ENCODE results near the gene DDX20.
"Not testable (repeated sequence)": the region's sequence is repeated elsewhere in the genome, so short reads cannot be mapped to it uniquely, and the experiment has no call there.

The DDX20 gene

GRCh38 chr1:111739925-111740765 is 15.6 kb upstream of the DDX20 start:
- no peak overlapping the region for H4K5ac ChIP-seq (ENCODE audit: low read length)
- peak overlapping the region; percentile 87 for H3K56ac ChIP-seq (ENCODE audit: low read length)
- H3K18ac ChIP-seq (ENCODE audit: low read length) = no peak overlapping the region
- no CpG with 5 or more reads among the region's 63 CpGs for WGBS (ENCODE audit: extremely low coverage, insufficient coverage, low lambda C conversion rate)
- H3K27ac ChIP-seq (ENCODE audit: low read depth, low read length) = peak overlapping the region; percentile 75
- H2AK5ac ChIP-seq (ENCODE audit: low read length) = no peak overlapping the region
- peak; percentile 93 for DNase-seq
- H3K23ac ChIP-seq (ENCODE audit: low read length) = no peak overlapping the region
- peak overlapping the region; percentile 38 for H3K4me3 ChIP-seq (ENCODE audit: low read length)
- H3K36me3 ChIP-seq (ENCODE audit: control insufficient read depth, insufficient read depth, low read length) = no peaks in the 10 kb centered on the region
- H3K79me1 ChIP-seq (ENCODE audit: low read length) = peaks cover 2% of the 10 kb centered on the region
- peaks cover 10% of the 10 kb centered on the region for H3K4me1 ChIP-seq (ENCODE audit: control insufficient read depth, low read depth, low read length)
- H2BK15ac ChIP-seq (replicated peaks; ENCODE audit: low read depth) = no peak overlapping the region
- H3K27me3 ChIP-seq (ENCODE audit: insufficient read depth, low read length, poor library complexity) = no peaks in the 10 kb centered on the region
- H3K4me2 ChIP-seq (ENCODE audit: low read length) = peak overlapping the region; percentile 94
- peak overlapping the region; percentile 69 for H3K9ac ChIP-seq (ENCODE audit: low read length)
- H2BK120ac ChIP-seq (ENCODE audit: low read depth, low read length) = no peak overlapping the region
- H3K4ac ChIP-seq (ENCODE audit: low read depth, low read length) = no peak overlapping the region
- no peak overlapping the region for H4K8ac ChIP-seq (ENCODE audit: low read depth, low read length)
- H2BK5ac ChIP-seq (ENCODE audit: low read length) = no peak overlapping the region
- H3K79me2 ChIP-seq (ENCODE audit: control insufficient read depth, insufficient read depth, low read length) = no peaks in the 10 kb centered on the region

GRCh38 chr1:111742292-111742691 is 13.4 kb upstream of the DDX20 start:
- not testable (repeated sequence) for H3K27me3 ChIP-seq (ENCODE audit: insufficient read depth, low read length, poor library complexity); H3K56ac ChIP-seq (ENCODE audit: low read length); H2BK5ac ChIP-seq (ENCODE audit: low read length); H2BK15ac ChIP-seq (replicated peaks; ENCODE audit: low read depth); DNase-seq; H3K23ac ChIP-seq (ENCODE audit: low read length); H3K4ac ChIP-seq (ENCODE audit: low read depth, low read length); H2AK5ac ChIP-seq (ENCODE audit: low read length); H3K4me2 ChIP-seq (ENCODE audit: low read length); H3K9ac ChIP-seq (ENCODE audit: low read length); H2BK120ac ChIP-seq (ENCODE audit: low read depth, low read length); H4K8ac ChIP-seq (ENCODE audit: low read depth, low read length); H3K4me1 ChIP-seq (ENCODE audit: control insufficient read depth, low read depth, low read length); H4K5ac ChIP-seq (ENCODE audit: low read length); H3K79me1 ChIP-seq (ENCODE audit: low read length); H3K4me3 ChIP-seq (ENCODE audit: low read length); H3K18ac ChIP-seq (ENCODE audit: low read length); H3K27ac ChIP-seq (ENCODE audit: low read depth, low read length); H3K79me2 ChIP-seq (ENCODE audit: control insufficient read depth, insufficient read depth, low read length); H3K36me3 ChIP-seq (ENCODE audit: control insufficient read depth, insufficient read depth, low read length)
- no CpG with 5 or more reads among the region's 14 CpGs for WGBS (ENCODE audit: extremely low coverage, insufficient coverage, low lambda C conversion rate)

- Histone ChIP-seq H4K5ac (ENCODE audit: low read length) (no peak overlapping the region), H3K18ac (ENCODE audit: low read length) (no peak overlapping the region), H3K23ac (ENCODE audit: low read length) (no peak overlapping the region), H3K27ac (ENCODE audit: low read depth, low read length) (no peak overlapping the region), H3K9ac (ENCODE audit: low read length) (no peak overlapping the region), H2BK5ac (ENCODE audit: low read length) (no peak overlapping the region), H3K4me3 (ENCODE audit: low read length) (no peak overlapping the region), H3K79me2 (ENCODE audit: control insufficient read depth, insufficient read depth, low read length) (no peaks in the 10 kb centered on the region), H3K4me1 (ENCODE audit: control insufficient read depth, low read depth, low read length) (peaks cover under 1% of the 10 kb centered on the region), H3K36me3 (ENCODE audit: control insufficient read depth, insufficient read depth, low read length) (no peaks in the 10 kb centered on the region), H3K4ac (ENCODE audit: low read depth, low read length) (no peak overlapping the region), H3K27me3 (ENCODE audit: insufficient read depth, low read length, poor library complexity) (no peaks in the 10 kb centered on the region), H2AK5ac (ENCODE audit: low read length) (no peak overlapping the region), H3K79me1 (ENCODE audit: low read length) (no peaks in the 10 kb centered on the region), H4K8ac (ENCODE audit: low read depth, low read length) (no peak overlapping the region), H2BK120ac (ENCODE audit: low read depth, low read length) (no peak overlapping the region), H2BK15ac (replicated peaks; ENCODE audit: low read depth) (no peak overlapping the region), H3K4me2 (ENCODE audit: low read length) (no peak overlapping the region), H3K56ac (ENCODE audit: low read length) (no peak overlapping the region)
- DNase-seq = peak; percentile 31
- no CpG with 5 or more reads among the region's 5 CpGs for WGBS (ENCODE audit: extremely low coverage, insufficient coverage, low lambda C conversion rate)
Observed at GRCh38 chr1:111742938-111743549, 12.7 kb upstream of the DDX20 start.

DNA sequence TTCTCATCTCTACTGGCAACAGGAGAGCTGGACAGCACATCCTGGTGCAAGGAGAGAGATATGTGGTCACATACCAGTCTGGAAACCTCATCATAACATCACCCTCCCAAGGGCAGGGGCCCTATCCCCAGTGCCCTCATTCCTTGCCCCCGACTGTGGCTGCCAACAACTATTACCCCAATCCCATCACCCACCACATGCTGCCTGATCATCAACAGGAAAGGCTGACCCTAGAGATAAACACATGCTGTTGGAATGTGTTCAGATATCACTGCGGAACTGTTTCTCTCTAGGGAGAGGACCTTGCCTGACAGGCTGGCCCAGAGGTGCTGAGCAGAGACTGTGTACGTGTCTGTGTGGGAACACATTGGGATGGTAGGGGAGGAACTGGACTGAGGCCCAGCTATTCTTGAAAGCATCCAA is 12.0 kb upstream of the DDX20 start:
- Histone ChIP-seq H3K36me3 (ENCODE audit: control insufficient read depth, insufficient read depth, low read length) (no peaks in the 10 kb centered on the region), H2BK120ac (ENCODE audit: low read depth, low read length) (no peak overlapping the region), H3K27me3 (ENCODE audit: insufficient read depth, low read length, poor library complexity) (no peaks in the 10 kb centered on the region), H4K5ac (ENCODE audit: low read length) (no peak overlapping the region), H3K4me2 (ENCODE audit: low read length) (no peak overlapping the region), H2AK5ac (ENCODE audit: low read length) (no peak overlapping the region), H3K4me3 (ENCODE audit: low read length) (no peak overlapping the region), H3K27ac (ENCODE audit: low read depth, low read length) (no peak overlapping the region), H2BK5ac (ENCODE audit: low read length) (no peak overlapping the region), H2BK15ac (replicated peaks; ENCODE audit: low read depth) (no peak overlapping the region), H3K4ac (ENCODE audit: low read depth, low read length) (no peak overlapping the region), H4K8ac (ENCODE audit: low read depth, low read length) (no peak overlapping the region), H3K9ac (ENCODE audit: low read length) (no peak overlapping the region), H3K79me2 (ENCODE audit: control insufficient read depth, insufficient read depth, low read length) (no peaks in the 10 kb centered on the region), H3K18ac (ENCODE audit: low read length) (no peak overlapping the region), H3K79me1 (ENCODE audit: low read length) (no peaks in the 10 kb centered on the region), H3K56ac (ENCODE audit: low read length) (no peak overlapping the region), H3K23ac (ENCODE audit: low read length) (no peak overlapping the region), H3K4me1 (ENCODE audit: control insufficient read depth, low read depth, low read length) (no peaks in the 10 kb centered on the region)
- no CpG with 5 or more reads among the region's 3 CpGs for WGBS (ENCODE audit: extremely low coverage, insufficient coverage, low lambda C conversion rate)
- DNase-seq = peak; percentile 51

- Histone ChIP-seq H2BK5ac (ENCODE audit: low read length) (no peak overlapping the region), H2BK15ac (replicated peaks; ENCODE audit: low read depth) (no peak overlapping the region), H3K27ac (ENCODE audit: low read depth, low read length) (no peak overlapping the region), H3K79me2 (ENCODE audit: control insufficient read depth, insufficient read depth, low read length) (no peaks in the 10 kb centered on the region), H3K79me1 (ENCODE audit: low read length) (no peaks in the 10 kb centered on the region), H4K8ac (ENCODE audit: low read depth, low read length) (no peak overlapping the region), H4K5ac (ENCODE audit: low read length) (no peak overlapping the region), H3K4me2 (ENCODE audit: low read length) (no peak overlapping the region), H3K4me3 (ENCODE audit: low read length) (no peak overlapping the region), H3K4ac (ENCODE audit: low read depth, low read length) (no peak overlapping the region), H2BK120ac (ENCODE audit: low read depth, low read length) (no peak overlapping the region), H3K27me3 (ENCODE audit: insufficient read depth, low read length, poor library complexity) (no peaks in the 10 kb centered on the region), H3K56ac (ENCODE audit: low read length) (no peak overlapping the region), H3K4me1 (ENCODE audit: control insufficient read depth, low read depth, low read length) (no peaks in the 10 kb centered on the region), H3K23ac (ENCODE audit: low read length) (no peak overlapping the region), H2AK5ac (ENCODE audit: low read length) (no peak overlapping the region), H3K18ac (ENCODE audit: low read length) (no peak overlapping the region), H3K36me3 (ENCODE audit: control insufficient read depth, insufficient read depth, low read length) (no peaks in the 10 kb centered on the region), H3K9ac (ENCODE audit: low read length) (no peak overlapping the region)
- WGBS (ENCODE audit: extremely low coverage, insufficient coverage, low lambda C conversion rate) = no CpG with 5 or more reads among the region's 9 CpGs
- no peak for DNase-seq
Observed at GRCh38 chr1:111745675-111746613, 9.8 kb upstream of the DDX20 start.

Measured in mesendoderm (in vitro differentiated cells).